Activated CD8-positive, alpha-beta T cell treated with anti-CD3 and anti-CD28 coated beads for 36 hours (primary cell): ENCODE results near the gene SPRY4. TPM values are rescaled to one million over a fixed set of nuclear protein-coding genes. Genes with fewer than 3 reads are reported as not detected.

Experiments used
- ATAC-seq: fragments of 200-7000 bp; cut with Tn5 transposase; one replicate; pipeline ENCODE4 v1.10.0; 2021; ENCODE audit warnings: mild to moderate bottlenecking, moderate library complexity
- CTCF ChIA-PET: fragments of 350-600 bp; sonication (Branson Sonifier 250); formaldehyde crosslinking; loops from one replicate; lab custom pipeline; 2021; ENCODE audit warnings: antibody characterized with exemption; lab: Charles Lee
- POLR2A ChIA-PET: fragments of 350-600 bp; sonication (Branson Sonifier 250); formaldehyde crosslinking; loops from one replicate; lab custom pipeline; 2021; ENCODE audit warnings: antibody characterized with exemption; lab: Charles Lee
- DNase-seq: peaks from one replicate; pipeline ENCODE4 v3.0.0-alpha.2; 2020
- H3K27ac Mint-ChIP-seq: one replicate; pipeline ENCODE4 v1.8.0; 2021; ENCODE audit warnings: mild to moderate bottlenecking, mixed read lengths
- H3K27me3 Mint-ChIP-seq: one replicate; pipeline ENCODE4 v1.8.0; 2021; ENCODE audit warnings: mixed read lengths
- H3K36me3 Mint-ChIP-seq: one replicate; pipeline ENCODE4 v1.8.0; 2021; ENCODE audit warnings: low read depth, mixed read lengths
- H3K4me1 Mint-ChIP-seq: one replicate; pipeline ENCODE4 v1.8.0; 2021; ENCODE audit warnings: low read depth, mixed read lengths
- H3K4me3 Mint-ChIP-seq: one replicate; pipeline ENCODE4 v1.8.0; 2021; ENCODE audit warnings: mild to moderate bottlenecking, moderate library complexity, mixed read lengths
- H3K9me3 Mint-ChIP-seq: one replicate; pipeline ENCODE4 v1.8.0; 2021; ENCODE audit warnings: mixed read lengths
- CTCF ChIP-seq: fragments of 200-600 bp; IDR thresholded peaks from one replicate; pipeline ENCODE4 v1.8.0; 2022; ENCODE audit warnings: antibody characterized with exemption, mild to moderate bottlenecking
- intact Hi-C: fragments of 100-400 bp; cut with micrococcal nuclease; formaldehyde crosslinking; loops from one replicate; pipeline ENCODE4 v1.10.0; 2022
- total RNA-seq, 2 experiments: library from RNA; stranded (reverse); gene quantifications; one replicate each; pipeline ENCODE4 v1.2.3, GENCODE V29; 2021

SPRY4 gene
- total RNA-seq, 2 experiments from 2014 or later, result 0.90 to 1.0 TPM

GRCh38 chr5:142310803-142311202 lies 14.0 kb downstream of the SPRY4 start:
- H3K27ac Mint-ChIP-seq, result no peak overlapping the region

GRCh38 chr5:142309747-142310318 lies 15.0 kb downstream of the SPRY4 start:
- intact Hi-C loops, result no loop called here
- ATAC-seq, result no peak
- no peaks in the 10 kb centered on the region for H3K4me1 Mint-ChIP-seq
- DNase-seq, result no peak
- ChIA-PET POLR2A (no interaction called here), CTCF (no interaction called here)
- H3K9me3 Mint-ChIP-seq, result no peaks in the 10 kb centered on the region
- H3K4me3 Mint-ChIP-seq, result no peak overlapping the region
- H3K27ac Mint-ChIP-seq, result no peak overlapping the region
- no peaks in the 10 kb centered on the region for H3K27me3 Mint-ChIP-seq
- TF ChIP-seq CTCF, result no peak
- no peaks in the 10 kb centered on the region for H3K36me3 Mint-ChIP-seq

More at GRCh38 chr5:142310803-142311202, 14.0 kb downstream of the SPRY4 start:
- Mint-ChIP-seq H3K4me1 (peaks cover 4% of the 10 kb centered on the region), H3K27me3 (no peaks in the 10 kb centered on the region), H3K9me3 (no peaks in the 10 kb centered on the region), H3K36me3 (no peaks in the 10 kb centered on the region), H3K4me3 (no peak overlapping the region)
- ATAC-seq (no peak), DNase-seq (no peak)
- intact Hi-C loops, result no loop called here
- ChIA-PET CTCF (interaction anchor here (0.6 kb wide), 1 partner anchor 159 kb away, joined by 3 read pairs; no protein-coding TSS in a partner anchor), POLR2A (no interaction called here)
- no peak for TF ChIP-seq CTCF

GRCh38 chr5:142308358-142308757 lies 16.5 kb downstream of the SPRY4 start:
- Mint-ChIP-seq H3K27ac (no peak overlapping the region), H3K9me3 (no peaks in the 10 kb centered on the region), H3K36me3 (no peaks in the 10 kb centered on the region), H3K4me1 (no peaks in the 10 kb centered on the region), H3K4me3 (no peak overlapping the region), H3K27me3 (no peaks in the 10 kb centered on the region)
- ChIA-PET CTCF (no interaction called here), POLR2A (no interaction called here)
- ATAC-seq (no peak), DNase-seq (no peak)
- intact Hi-C loops, result no loop called here
- TF ChIP-seq CTCF, result no peak

GRCh38 chr5:142307146-142307890 lies 17.5 kb downstream of the SPRY4 start:
- TF ChIP-seq CTCF, result no peak
- Mint-ChIP-seq H3K9me3 (no peaks in the 10 kb centered on the region), H3K36me3 (no peaks in the 10 kb centered on the region), H3K4me1 (no peaks in the 10 kb centered on the region), H3K4me3 (no peak overlapping the region), H3K27me3 (no peaks in the 10 kb centered on the region), H3K27ac (no peak overlapping the region)
- intact Hi-C loops, result no loop called here
- ChIA-PET CTCF (interaction anchor here (0.7 kb wide), 1 partner anchor 14 kb away, joined by 3 read pairs; no protein-coding TSS in a partner anchor), POLR2A (no interaction called here)
- ATAC-seq (no peak), DNase-seq (no peak)

- CTCF ChIA-PET, result no interaction called here
- Mint-ChIP-seq H3K4me1 (no peaks in the 10 kb centered on the region), H3K9me3 (no peaks in the 10 kb centered on the region), H3K4me3 (no peak overlapping the region), H3K27ac (no peak overlapping the region), H3K36me3 (no peaks in the 10 kb centered on the region), H3K27me3 (no peaks in the 10 kb centered on the region)
- intact Hi-C loops, result no loop called here
- POLR2A ChIA-PET, result no interaction called here
- no peak for DNase-seq
- TF ChIP-seq CTCF, result no peak
- ATAC-seq, result no peak
These were observed 18.7 kb downstream of the SPRY4 start for GRCh38 chr5:142306077-142306502.
